Central memory CD8-positive, alpha-beta T cell (primary cell): Measurements from ENCODE around the gene AATF.

ENCODE experiments used
- ATAC-seq: fragments of 150-1000 bp; cut with Tn5 transposase; replicated peaks from 2 replicates; pipeline ENCODE4 v1.10.0; 2022; ENCODE audit warnings: mild to moderate bottlenecking, moderate FRiP score, moderate number of reproducible peaks; ENCODE audit not compliant: poor library complexity, severe bottlenecking; ENCODE audit errors: extremely low read depth
- DNase-seq, 2 donors: peaks; one replicate each; pipeline ENCODE4 v3.0.0; 2021; ENCODE audit warnings: low spot score in 2 of 2
- H3K27ac Mint-ChIP-seq: one replicate; pipeline ENCODE4 v1.8.0; 2022; ENCODE audit warnings: low read depth, mild to moderate bottlenecking, moderate library complexity, mixed read lengths
- H3K27me3 Mint-ChIP-seq: one replicate; pipeline ENCODE4 v1.8.0; 2022; ENCODE audit warnings: mixed read lengths
- H3K36me3 Mint-ChIP-seq: one replicate; pipeline ENCODE4 v1.8.0; 2022; ENCODE audit warnings: mild to moderate bottlenecking, moderate library complexity, mixed read lengths; ENCODE audit not compliant: insufficient read depth
- H3K4me1 Mint-ChIP-seq: one replicate; pipeline ENCODE4 v1.8.0; 2022; ENCODE audit warnings: mixed read lengths
- H3K4me3 Mint-ChIP-seq: one replicate; pipeline ENCODE4 v1.8.0; 2022; ENCODE audit warnings: mild to moderate bottlenecking, moderate library complexity, mixed read lengths
- H3K9me3 Mint-ChIP-seq: one replicate; pipeline ENCODE4 v1.8.0; 2022; ENCODE audit warnings: mixed read lengths

Gene AATF

GRCh38 chr17:37051833-37052232 is 103.1 kb downstream of the AATF start:
- ATAC-seq: no peak
- H3K27ac Mint-ChIP-seq: no peak overlapping the region
- H3K4me1 Mint-ChIP-seq: peaks cover 9% of the 10 kb centered on the region

GRCh38 chr17:37052450-37052849 is 103.7 kb downstream of the AATF start:
- Mint-ChIP-seq H3K9me3 (no peaks in the 10 kb centered on the region), H3K27ac (no peak overlapping the region), H3K4me1 (peaks cover 7% of the 10 kb centered on the region), H3K27me3 (no peaks in the 10 kb centered on the region), H3K4me3 (no peak overlapping the region), H3K36me3 (peaks cover 16% of the 10 kb centered on the region)
- ATAC-seq (no peak), DNase-seq (no peak)

More at GRCh38 chr17:37051833-37052232, 103.1 kb downstream of the AATF start:
- Mint-ChIP-seq H3K36me3 (peaks cover 13% of the 10 kb centered on the region), H3K9me3 (no peaks in the 10 kb centered on the region), H3K27me3 (no peaks in the 10 kb centered on the region), H3K4me3 (no peak overlapping the region)
- no peak for DNase-seq

- ATAC-seq (no peak), DNase-seq (no peak)
- H3K27ac Mint-ChIP-seq: peak overlapping the region; percentile 67
- H3K36me3 Mint-ChIP-seq: peaks cover 17% of the 10 kb centered on the region
- no peaks in the 10 kb centered on the region for H3K4me1 Mint-ChIP-seq
- no peak overlapping the region for H3K4me3 Mint-ChIP-seq
- H3K9me3 Mint-ChIP-seq: no peaks in the 10 kb centered on the region
- no peaks in the 10 kb centered on the region for H3K27me3 Mint-ChIP-seq
Measured at GRCh38 chr17:37054894-37055293, 106.1 kb downstream of the AATF start.

- H3K4me3 Mint-ChIP-seq: no peak overlapping the region
- DNase-seq (no peak), ATAC-seq (no peak)
- H3K27ac Mint-ChIP-seq: no peak overlapping the region
- H3K27me3 Mint-ChIP-seq: no peaks in the 10 kb centered on the region
- H3K4me1 Mint-ChIP-seq: no peaks in the 10 kb centered on the region
- H3K36me3 Mint-ChIP-seq: peaks cover 13% of the 10 kb centered on the region
- no peaks in the 10 kb centered on the region for H3K9me3 Mint-ChIP-seq
Measured at GRCh38 chr17:37056622-37057021, 107.9 kb downstream of the AATF start.

GRCh38 chr17:37059493-37059892 is 110.7 kb downstream of the AATF start:
- Mint-ChIP-seq H3K4me1 (no peaks in the 10 kb centered on the region), H3K27me3 (no peaks in the 10 kb centered on the region), H3K9me3 (no peaks in the 10 kb centered on the region), H3K36me3 (peaks cover 10% of the 10 kb centered on the region), H3K4me3 (no peak overlapping the region), H3K27ac (no peak overlapping the region)
- DNase-seq: no peak
- no peak for ATAC-seq

GRCh38 chr17:37060094-37060493 is 111.3 kb downstream of the AATF start:
- Mint-ChIP-seq H3K36me3 (peaks cover 10% of the 10 kb centered on the region), H3K9me3 (no peaks in the 10 kb centered on the region), H3K4me1 (no peaks in the 10 kb centered on the region), H3K4me3 (no peak overlapping the region), H3K27me3 (no peaks in the 10 kb centered on the region), H3K27ac (no peak overlapping the region)
- DNase-seq (no peak), ATAC-seq (no peak)

- Mint-ChIP-seq H3K36me3 (peaks cover 10% of the 10 kb centered on the region), H3K27me3 (no peaks in the 10 kb centered on the region), H3K9me3 (no peaks in the 10 kb centered on the region), H3K4me1 (no peaks in the 10 kb centered on the region), H3K4me3 (no peak overlapping the region), H3K27ac (no peak overlapping the region)
- ATAC-seq (no peak), DNase-seq (no peak)
Measured at GRCh38 chr17:37060928-37061327, 112.2 kb downstream of the AATF start.

GRCh38 chr17:37062021-37062420 is 113.3 kb downstream of the AATF start:
- no peak overlapping the region for H3K27ac Mint-ChIP-seq
- H3K9me3 Mint-ChIP-seq: no peaks in the 10 kb centered on the region
- ATAC-seq: no peak

GRCh38 chr17:37064206-37064605 is 115.5 kb downstream of the AATF start:
- peak overlapping the region; percentile 46 for H3K27ac Mint-ChIP-seq
- H3K4me1 Mint-ChIP-seq: no peaks in the 10 kb centered on the region
- H3K36me3 Mint-ChIP-seq: no peaks in the 10 kb centered on the region
- H3K27me3 Mint-ChIP-seq: no peaks in the 10 kb centered on the region
- no peak overlapping the region for H3K4me3 Mint-ChIP-seq
- ATAC-seq (no peak), DNase-seq (no peak)
- no peaks in the 10 kb centered on the region for H3K9me3 Mint-ChIP-seq

More at GRCh38 chr17:37062021-37062420, 113.3 kb downstream of the AATF start:
- Mint-ChIP-seq H3K27me3 (no peaks in the 10 kb centered on the region), H3K4me3 (no peak overlapping the region), H3K36me3 (peaks cover 6% of the 10 kb centered on the region), H3K4me1 (no peaks in the 10 kb centered on the region)
- DNase-seq: no peak

- ATAC-seq (no peak), DNase-seq (no peak)
- Mint-ChIP-seq H3K27me3 (no peaks in the 10 kb centered on the region), H3K36me3 (no peaks in the 10 kb centered on the region), H3K4me1 (no peaks in the 10 kb centered on the region), H3K4me3 (no peak overlapping the region), H3K27ac (no peak overlapping the region), H3K9me3 (no peaks in the 10 kb centered on the region)
Measured at GRCh38 chr17:37064956-37065355, 116.2 kb downstream of the AATF start.

- ATAC-seq (no peak), DNase-seq (no peak)
- no peaks in the 10 kb centered on the region for H3K36me3 Mint-ChIP-seq
- no peaks in the 10 kb centered on the region for H3K9me3 Mint-ChIP-seq
- H3K4me1 Mint-ChIP-seq: no peaks in the 10 kb centered on the region
- no peak overlapping the region for H3K4me3 Mint-ChIP-seq
- no peak overlapping the region for H3K27ac Mint-ChIP-seq
- no peaks in the 10 kb centered on the region for H3K27me3 Mint-ChIP-seq
Measured at GRCh38 chr17:37065486-37066321, 117.0 kb downstream of the AATF start.

- ATAC-seq (no peak), DNase-seq (no peak)
- no peak overlapping the region for H3K4me3 Mint-ChIP-seq
- H3K27me3 Mint-ChIP-seq: no peaks in the 10 kb centered on the region
- no peaks in the 10 kb centered on the region for H3K4me1 Mint-ChIP-seq
- no peaks in the 10 kb centered on the region for H3K9me3 Mint-ChIP-seq
- H3K27ac Mint-ChIP-seq: no peak overlapping the region
- H3K36me3 Mint-ChIP-seq: no peaks in the 10 kb centered on the region
Measured at GRCh38 chr17:37066322-37067255, 117.8 kb downstream of the AATF start.
